Measurements from ENCODE around the gene FILIP1.

- TF ChIP-seq ZNF274 (IDR thresholded peaks at IDR 0.05; ENCODE audit: low read depth, low read length): no peak
- TF ChIP-seq YY1 (IDR thresholded peaks at IDR 0.05; ENCODE audit: insufficient read depth, insufficient read length): no peak
- no peak for TF ChIP-seq SUZ12 (IDR thresholded peaks at IDR 0.05; ENCODE audit: extremely low read depth, insufficient read depth, insufficient read length)
These were observed 185.2 kb downstream of the FILIP1 start for GRCh38 chr6:75308250-75308988.
